Neural cell (in vitro differentiated cells): ENCODE results near the gene EDNRA. TPM values are rescaled to one million over a fixed set of nuclear protein-coding genes. Genes with fewer than 3 reads are reported as not detected.

Experiments
- H2AFZ ChIP-seq: fragments of 200-600, 300-800 bp; sonication (generic), shearing (Covaris generic); 2 replicates; pipeline ENCODE4 v1.6.0; 2014; ENCODE audit warnings: low read depth, mild to moderate bottlenecking, antibody characterized with exemption, low read length, moderate library complexity
- H3F3A ChIP-seq: fragments of 200-600 bp; shearing (Covaris generic); 2 replicates; pipeline ENCODE4 v1.6.1; 2016; ENCODE audit warnings: mild to moderate bottlenecking, moderate library complexity, mixed read lengths, antibody characterized with exemption, low read length; ENCODE audit not compliant: insufficient read depth, poor library complexity, severe bottlenecking
- H3K27ac ChIP-seq: fragments of 200-600, 300-800 bp; sonication (generic), shearing (Covaris generic); 2 replicates; pipeline ENCODE4 v1.5.1; 2014; ENCODE audit warnings: mild to moderate bottlenecking, low read length, moderate library complexity
- H3K27me3 ChIP-seq: fragments of 300-800, 200-600 bp; sonication (generic), shearing (Covaris generic); 2 replicates; pipeline ENCODE4 v1.6.0; 2014; ENCODE audit warnings: mild to moderate bottlenecking, low read depth, low read length, moderate library complexity; ENCODE audit not compliant: insufficient read depth
- H3K36me3 ChIP-seq: fragments of 300-800, 200-600 bp; sonication (generic), shearing (Covaris generic); 2 replicates; pipeline ENCODE4 v1.5.1; 2014; ENCODE audit warnings: mild to moderate bottlenecking, antibody characterized with exemption, low read length, moderate library complexity; ENCODE audit not compliant: insufficient read depth
- H3K4me2 ChIP-seq: fragments of 300-800, 200-600 bp; sonication (generic), shearing (Covaris generic); 2 replicates; pipeline ENCODE4 v1.6.0; 2014; ENCODE audit warnings: mild to moderate bottlenecking, low read length
- H3K4me3 ChIP-seq: fragments of 300-800, 200-600 bp; sonication (generic), shearing (Covaris generic); 2 replicates; pipeline ENCODE4 v1.5.1; 2014; ENCODE audit warnings: mild to moderate bottlenecking, low read length, moderate library complexity
- H3K79me2 ChIP-seq: fragments of 200-600 bp; shearing (Covaris generic); replicated peaks from 2 replicates; pipeline ENCODE4 v1.6.0; 2014; ENCODE audit warnings: mild to moderate bottlenecking, low read length, moderate library complexity; ENCODE audit not compliant: insufficient read depth
- H3K9ac ChIP-seq: fragments of 300-800, 200-600 bp; sonication (generic), shearing (Covaris generic); 2 replicates; pipeline ENCODE4 v1.6.1; 2016; ENCODE audit warnings: mild to moderate bottlenecking, low read length, mixed read lengths
- H3K9me2 ChIP-seq: fragments of 200-600 bp; shearing (Covaris generic); 2 replicates; pipeline ENCODE4 v1.6.1; 2016; ENCODE audit warnings: mild to moderate bottlenecking, low read length, mixed read lengths; ENCODE audit not compliant: insufficient read depth
- H3K9me3 ChIP-seq: fragments of 200-600, 300-800 bp; sonication (generic), shearing (Covaris generic); 2 replicates; pipeline ENCODE4 v1.6.1; 2016; ENCODE audit warnings: mild to moderate bottlenecking, mixed run types, low read length, moderate library complexity, mixed read lengths
- H4K20me1 ChIP-seq: fragments of 200-600 bp; shearing (Covaris generic); 2 replicates; pipeline ENCODE4 v1.6.1; 2016; ENCODE audit warnings: mild to moderate bottlenecking, mixed run types; ENCODE audit not compliant: insufficient read depth
- EP300 ChIP-seq: fragments of 450-650 bp; conservative IDR thresholded peaks from 2 replicates; pipeline ENCODE4 v1.6.1; 2014; ENCODE audit warnings: antibody characterized with exemption, mild to moderate bottlenecking, moderate library complexity; ENCODE audit not compliant: poor library complexity, severe bottlenecking
- EZH2 ChIP-seq: fragments of 200-600, 300-800 bp; shearing (Covaris generic), sonication (generic); IDR thresholded peaks from 2 replicates; pipeline ENCODE4 v1.6.1; 2014; ENCODE audit warnings: antibody characterized with exemption, low read length, borderline replicate concordance, mild to moderate bottlenecking; ENCODE audit not compliant: insufficient read depth, poor library complexity, severe bottlenecking
- MXI1 ChIP-seq: fragments of 450-650 bp; conservative IDR thresholded peaks from 2 replicates; pipeline ENCODE4 v1.6.1; 2014; ENCODE audit warnings: antibody characterized with exemption, mild to moderate bottlenecking; ENCODE audit not compliant: poor library complexity, severe bottlenecking
- POLR2AphosphoS5 ChIP-seq: IDR thresholded peaks from 2 replicates; pipeline ENCODE4 v1.6.1; 2012
- RAD21 ChIP-seq: fragments of 450-650 bp; conservative IDR thresholded peaks from 2 replicates; pipeline ENCODE4 v1.6.1; 2014; ENCODE audit warnings: antibody characterized with exemption, mild to moderate bottlenecking, moderate library complexity
- SMC3 ChIP-seq: fragments of 450-650 bp; conservative IDR thresholded peaks from 2 replicates; pipeline ENCODE4 v1.6.1; 2014; ENCODE audit warnings: antibody characterized with exemption, mild to moderate bottlenecking, moderate library complexity; ENCODE audit not compliant: poor library complexity
- TAF1 ChIP-seq: IDR thresholded peaks from 2 replicates; pipeline ENCODE4 v1.6.1; 2012; ENCODE audit warnings: low read depth
- polyA plus RNA-seq: library from polyadenylated mRNA; depleted of rRNA; stranded (reverse); fragments of >200 nt; gene quantifications from 2 replicates; pipeline ENCODE4 v1.2.3, GENCODE V29; 2014
- TF ChIP-seq, protein P1 (sequence below): fragments of 450-650 bp; IDR thresholded peaks from 2 replicates; pipeline ENCODE4 v1.5.1; 2014; ENCODE audit warnings: antibody characterized with exemption, mild to moderate bottlenecking, moderate library complexity; ENCODE audit not compliant: poor library complexity, severe bottlenecking
- TF ChIP-seq, protein P2 (sequence below): IDR thresholded peaks from 2 replicates; pipeline ENCODE4 v1.6.1; 2012; ENCODE audit warnings: borderline replicate concordance

The EDNRA gene
- polyA plus RNA-seq, 1 donor from 2014 or later, result 0.19 TPM

DNA sequence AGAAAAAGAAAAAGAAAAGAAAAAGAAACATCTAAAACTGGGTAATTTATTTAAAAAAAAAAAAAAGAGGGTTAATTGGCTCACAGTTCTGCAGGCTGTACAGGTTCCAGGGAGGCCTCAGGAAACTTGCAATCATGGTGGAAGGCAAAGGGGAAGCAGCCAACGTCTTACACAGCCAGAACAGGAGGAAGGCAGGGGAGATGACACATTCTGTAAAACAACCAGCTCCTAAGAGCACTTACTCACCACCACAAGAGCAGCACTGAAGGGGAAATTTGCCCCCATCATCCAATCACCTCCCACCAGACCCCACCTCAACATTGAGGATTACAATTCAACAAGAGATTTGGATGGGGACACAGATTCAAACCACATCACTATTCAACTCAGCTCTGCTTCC lies 99.5 kb downstream of the EDNRA start:
- Histone ChIP-seq H3K36me3 (no peaks in the 10 kb centered on the region), H3K4me3 (no peak overlapping the region), H3K9ac (no peak overlapping the region), H2AFZ (no peak overlapping the region), H3K27ac (no peak overlapping the region), H3K79me2 (no peaks in the 10 kb centered on the region), H4K20me1 (no peaks in the 10 kb centered on the region), H3K9me2 (no peaks in the 10 kb centered on the region), H3K27me3 (no peaks in the 10 kb centered on the region), H3K9me3 (no peaks in the 10 kb centered on the region), H3K4me2 (no peak overlapping the region), H3F3A (no peaks in the 10 kb centered on the region)
- TF ChIP-seq POLR2AphosphoS5 (no peak), TAF1 (no peak), EP300 (no peak), EZH2 (no peak), SMC3 (no peak), RAD21 (no peak), MXI1 (no peak)
- TF ChIP-seq, protein P1, sequence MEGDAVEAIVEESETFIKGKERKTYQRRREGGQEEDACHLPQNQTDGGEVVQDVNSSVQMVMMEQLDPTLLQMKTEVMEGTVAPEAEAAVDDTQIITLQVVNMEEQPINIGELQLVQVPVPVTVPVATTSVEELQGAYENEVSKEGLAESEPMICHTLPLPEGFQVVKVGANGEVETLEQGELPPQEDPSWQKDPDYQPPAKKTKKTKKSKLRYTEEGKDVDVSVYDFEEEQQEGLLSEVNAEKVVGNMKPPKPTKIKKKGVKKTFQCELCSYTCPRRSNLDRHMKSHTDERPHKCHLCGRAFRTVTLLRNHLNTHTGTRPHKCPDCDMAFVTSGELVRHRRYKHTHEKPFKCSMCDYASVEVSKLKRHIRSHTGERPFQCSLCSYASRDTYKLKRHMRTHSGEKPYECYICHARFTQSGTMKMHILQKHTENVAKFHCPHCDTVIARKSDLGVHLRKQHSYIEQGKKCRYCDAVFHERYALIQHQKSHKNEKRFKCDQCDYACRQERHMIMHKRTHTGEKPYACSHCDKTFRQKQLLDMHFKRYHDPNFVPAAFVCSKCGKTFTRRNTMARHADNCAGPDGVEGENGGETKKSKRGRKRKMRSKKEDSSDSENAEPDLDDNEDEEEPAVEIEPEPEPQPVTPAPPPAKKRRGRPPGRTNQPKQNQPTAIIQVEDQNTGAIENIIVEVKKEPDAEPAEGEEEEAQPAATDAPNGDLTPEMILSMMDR, result no peak
- TF ChIP-seq, protein P2, sequence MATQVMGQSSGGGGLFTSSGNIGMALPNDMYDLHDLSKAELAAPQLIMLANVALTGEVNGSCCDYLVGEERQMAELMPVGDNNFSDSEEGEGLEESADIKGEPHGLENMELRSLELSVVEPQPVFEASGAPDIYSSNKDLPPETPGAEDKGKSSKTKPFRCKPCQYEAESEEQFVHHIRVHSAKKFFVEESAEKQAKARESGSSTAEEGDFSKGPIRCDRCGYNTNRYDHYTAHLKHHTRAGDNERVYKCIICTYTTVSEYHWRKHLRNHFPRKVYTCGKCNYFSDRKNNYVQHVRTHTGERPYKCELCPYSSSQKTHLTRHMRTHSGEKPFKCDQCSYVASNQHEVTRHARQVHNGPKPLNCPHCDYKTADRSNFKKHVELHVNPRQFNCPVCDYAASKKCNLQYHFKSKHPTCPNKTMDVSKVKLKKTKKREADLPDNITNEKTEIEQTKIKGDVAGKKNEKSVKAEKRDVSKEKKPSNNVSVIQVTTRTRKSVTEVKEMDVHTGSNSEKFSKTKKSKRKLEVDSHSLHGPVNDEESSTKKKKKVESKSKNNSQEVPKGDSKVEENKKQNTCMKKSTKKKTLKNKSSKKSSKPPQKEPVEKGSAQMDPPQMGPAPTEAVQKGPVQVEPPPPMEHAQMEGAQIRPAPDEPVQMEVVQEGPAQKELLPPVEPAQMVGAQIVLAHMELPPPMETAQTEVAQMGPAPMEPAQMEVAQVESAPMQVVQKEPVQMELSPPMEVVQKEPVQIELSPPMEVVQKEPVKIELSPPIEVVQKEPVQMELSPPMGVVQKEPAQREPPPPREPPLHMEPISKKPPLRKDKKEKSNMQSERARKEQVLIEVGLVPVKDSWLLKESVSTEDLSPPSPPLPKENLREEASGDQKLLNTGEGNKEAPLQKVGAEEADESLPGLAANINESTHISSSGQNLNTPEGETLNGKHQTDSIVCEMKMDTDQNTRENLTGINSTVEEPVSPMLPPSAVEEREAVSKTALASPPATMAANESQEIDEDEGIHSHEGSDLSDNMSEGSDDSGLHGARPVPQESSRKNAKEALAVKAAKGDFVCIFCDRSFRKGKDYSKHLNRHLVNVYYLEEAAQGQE, result no peak

DNA sequence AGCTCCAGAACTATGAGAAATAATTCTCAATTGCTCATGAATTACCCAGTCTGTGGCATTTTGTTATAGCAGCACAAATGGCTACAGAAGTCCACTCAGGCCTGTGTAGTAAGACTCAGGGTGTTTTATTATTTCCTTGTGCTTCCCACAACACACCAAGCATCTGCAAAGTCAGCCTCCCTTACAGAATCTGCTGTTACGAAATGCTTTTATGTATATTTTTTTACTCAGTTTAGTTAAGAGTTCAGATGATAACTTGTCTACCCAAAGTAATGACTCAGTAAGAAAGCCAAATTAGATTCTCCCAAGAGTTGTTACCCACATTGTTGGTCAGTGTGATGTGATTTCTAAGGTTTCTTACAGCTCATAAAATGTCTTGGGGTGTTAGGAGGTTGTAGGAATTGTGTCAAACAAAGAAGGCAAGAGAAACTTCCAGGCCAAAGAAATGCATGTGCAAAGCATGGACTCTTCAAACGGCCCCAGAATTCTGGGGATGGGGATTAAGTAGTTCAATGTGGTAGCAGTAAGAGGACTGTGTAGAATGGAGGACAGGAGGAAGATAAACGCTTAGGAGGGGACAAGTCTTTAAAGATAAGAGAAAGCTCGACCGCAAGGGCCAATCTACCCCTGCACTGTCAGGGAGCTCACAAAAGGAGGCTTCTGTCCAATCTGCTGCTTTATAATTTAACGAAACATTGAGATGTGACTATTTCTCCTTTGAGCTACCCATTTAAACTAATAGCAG lies 100.9 kb downstream of the EDNRA start:
- Histone ChIP-seq H3K4me3 (no peak overlapping the region), H3K36me3 (no peaks in the 10 kb centered on the region), H2AFZ (no peak overlapping the region), H3K9ac (no peak overlapping the region), H3K79me2 (no peaks in the 10 kb centered on the region), H3F3A (no peaks in the 10 kb centered on the region), H3K9me2 (no peaks in the 10 kb centered on the region), H3K27ac (no peak overlapping the region), H4K20me1 (no peaks in the 10 kb centered on the region), H3K27me3 (no peaks in the 10 kb centered on the region), H3K9me3 (no peaks in the 10 kb centered on the region), H3K4me2 (no peak overlapping the region)
- TF ChIP-seq TAF1, result no peak
- no peak for TF ChIP-seq POLR2AphosphoS5
